Ammon's horn (tissue), 1 donor: Measurements from ENCODE around the gene FAM193B.

Experiments
- DNase-seq: peaks from one replicate; pipeline ENCODE4 v3.0.0-alpha.2; 2016; ENCODE audit warnings: low spot score

The FAM193B gene

GRCh38 chr5:177500685-177501522 is 53.5 kb downstream of the FAM193B start:
- peak; percentile 91 for DNase-seq

- DNase-seq, result no peak
Observed at GRCh38 chr5:177499842-177500241, 54.5 kb downstream of the FAM193B start.

GRCh38 chr5:177498013-177498787 is 56.2 kb downstream of the FAM193B start:
- DNase-seq, result no peak

GRCh38 chr5:177497292-177498012 is 56.9 kb downstream of the FAM193B start, which contains the start of gene PDLIM7:
TSS of gene PDLIM7 (minus strand) at chr5:177497604. CDS start at chr5:177496512, 1,092 bp downstream.
- DNase-seq, result peak; percentile 95

- DNase-seq, result no peak
Observed at GRCh38 chr5:177496727-177497291, 57.6 kb downstream of the FAM193B start.

- DNase-seq, result no peak
Observed at GRCh38 chr5:177496070-177496726, 58.2 kb downstream of the FAM193B start.

GRCh38 chr5:177495243-177496060 is 58.9 kb downstream of the FAM193B start:
- DNase-seq, result no peak

- no peak for DNase-seq
Observed at GRCh38 chr5:177494346-177495195, 59.8 kb downstream of the FAM193B start.

- no peak for DNase-seq
Observed at GRCh38 chr5:177493795-177494345, 60.5 kb downstream of the FAM193B start.

GRCh38 chr5:177492841-177493240 is 61.5 kb downstream of the FAM193B start:
- no peak for DNase-seq

GRCh38 chr5:177491983-177492746 is 62.2 kb downstream of the FAM193B start:
- no peak for DNase-seq

- no peak for DNase-seq
Observed at GRCh38 chr5:177491429-177491945, 62.9 kb downstream of the FAM193B start.

GRCh38 chr5:177490992-177491391 is 63.4 kb downstream of the FAM193B start:
- DNase-seq, result no peak

GRCh38 chr5:177490311-177490991 is 63.9 kb downstream of the FAM193B start:
- DNase-seq, result peak; percentile 58

- DNase-seq, result no peak
Observed at GRCh38 chr5:177489119-177489716, 65.1 kb downstream of the FAM193B start.

GRCh38 chr5:177487975-177488374 is 66.4 kb downstream of the FAM193B start:
- DNase-seq, result no peak

GRCh38 chr5:177487144-177487543 is 67.2 kb downstream of the FAM193B start:
- DNase-seq, result no peak
